OCI-LY3 (cell line): ENCODE results near the gene GPR39.

Experiments
- H2AFZ ChIP-seq: fragments of 200-600, 300-600 bp; shearing (Covaris generic); 2 replicates; pipeline ENCODE4 v1.6.0; 2014; ENCODE audit warnings: antibody characterized with exemption, low read depth, low read length
- H3K27ac ChIP-seq: fragments of 200-600, 300-600 bp; sonication (generic); 2 replicates; pipeline ENCODE4 v1.5.1; 2014; ENCODE audit warnings: mild to moderate bottlenecking, low read length, moderate library complexity, mixed read lengths
- H3K27me3 ChIP-seq: fragments of 200-600, 300-600 bp; sonication (generic); 2 replicates; pipeline ENCODE4 v1.6.1; 2014; ENCODE audit warnings: low read depth, low read length, mixed read lengths
- H3K36me3 ChIP-seq: fragments of 200-600, 300-600 bp; sonication (generic); replicated peaks from 2 replicates; pipeline ENCODE3; 2014; ENCODE audit warnings: low read depth, low read length, mixed read lengths
- H3K4me1 ChIP-seq: fragments of 300-600, 200-600 bp; sonication (generic); 2 replicates; pipeline ENCODE4 v1.6.1; 2014; ENCODE audit warnings: low read length, mixed read lengths
- H3K4me2 ChIP-seq: fragments of 200-600, 300-600 bp; sonication (generic); 2 replicates; pipeline ENCODE4 v1.6.1; 2014; ENCODE audit warnings: low read length, mixed read lengths
- H3K4me3 ChIP-seq: fragments of 300-600, 200-600 bp; sonication (generic); 2 replicates; pipeline ENCODE4 v1.5.1; 2014; ENCODE audit warnings: antibody characterized with exemption, mild to moderate bottlenecking, low read length, moderate library complexity
- H3K79me2 ChIP-seq: fragments of 300-600, 200-600 bp; shearing (Covaris generic); 2 replicates; pipeline ENCODE4 v1.6.1; 2014; ENCODE audit warnings: mild to moderate bottlenecking, low read length, mixed read lengths
- H3K9ac ChIP-seq: fragments of 300-600, 200-600 bp; shearing (Covaris generic); 2 replicates; pipeline ENCODE4 v1.6.0; 2014; ENCODE audit warnings: mild to moderate bottlenecking, low read length, moderate library complexity
- H3K9me3 ChIP-seq: fragments of 200-600, 300-600 bp; shearing (Covaris generic); 2 replicates; pipeline ENCODE4 v1.6.1; 2014; ENCODE audit warnings: low read length, mixed read lengths; ENCODE audit not compliant: insufficient read depth
- H4K20me1 ChIP-seq: fragments of 200-600, 300-600 bp; sonication (generic); 2 replicates; pipeline ENCODE4 v1.6.1; 2016; ENCODE audit warnings: low read length, mixed read lengths; ENCODE audit not compliant: insufficient read depth
- EZH2phosphoT487 ChIP-seq: fragments of 200-600 bp; shearing (Covaris generic); IDR thresholded peaks from 2 replicates; pipeline ENCODE4 v1.6.1; 2018; ENCODE audit warnings: antibody characterized with exemption, mixed run types, low read depth
- TF ChIP-seq, protein P1 (sequence below): fragments of 200-600, 300-600 bp; sonication (generic); IDR thresholded peaks from 2 replicates; pipeline ENCODE4 v1.5.1; 2014; ENCODE audit warnings: antibody characterized with exemption, low read length, low read depth

The GPR39 gene

DNA sequence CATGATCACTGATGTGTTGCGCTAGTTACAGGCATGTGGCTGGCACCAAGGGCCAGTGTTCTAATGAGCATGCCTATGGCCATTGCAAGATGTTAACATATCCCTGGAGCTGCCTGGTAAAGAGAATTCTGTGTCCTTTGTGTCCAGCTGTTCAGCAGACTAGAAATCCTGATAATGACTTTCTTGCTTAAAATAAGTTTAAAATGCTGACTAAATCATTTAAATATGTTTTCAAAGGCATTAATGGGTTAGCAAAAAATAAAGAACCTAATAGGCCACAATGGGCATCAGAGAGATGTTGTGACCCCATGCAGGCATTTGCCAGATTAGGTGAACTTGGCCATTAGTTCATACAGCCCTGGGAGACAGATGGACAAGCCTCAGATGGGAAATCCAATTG, 67.5 kb downstream of the GPR39 start:
- no peak overlapping the region for H3K9ac ChIP-seq
- no peaks in the 10 kb centered on the region for H3K9me3 ChIP-seq
- no peaks in the 10 kb centered on the region for H4K20me1 ChIP-seq
- no peak for TF ChIP-seq EZH2phosphoT487
- TF ChIP-seq, protein P1, sequence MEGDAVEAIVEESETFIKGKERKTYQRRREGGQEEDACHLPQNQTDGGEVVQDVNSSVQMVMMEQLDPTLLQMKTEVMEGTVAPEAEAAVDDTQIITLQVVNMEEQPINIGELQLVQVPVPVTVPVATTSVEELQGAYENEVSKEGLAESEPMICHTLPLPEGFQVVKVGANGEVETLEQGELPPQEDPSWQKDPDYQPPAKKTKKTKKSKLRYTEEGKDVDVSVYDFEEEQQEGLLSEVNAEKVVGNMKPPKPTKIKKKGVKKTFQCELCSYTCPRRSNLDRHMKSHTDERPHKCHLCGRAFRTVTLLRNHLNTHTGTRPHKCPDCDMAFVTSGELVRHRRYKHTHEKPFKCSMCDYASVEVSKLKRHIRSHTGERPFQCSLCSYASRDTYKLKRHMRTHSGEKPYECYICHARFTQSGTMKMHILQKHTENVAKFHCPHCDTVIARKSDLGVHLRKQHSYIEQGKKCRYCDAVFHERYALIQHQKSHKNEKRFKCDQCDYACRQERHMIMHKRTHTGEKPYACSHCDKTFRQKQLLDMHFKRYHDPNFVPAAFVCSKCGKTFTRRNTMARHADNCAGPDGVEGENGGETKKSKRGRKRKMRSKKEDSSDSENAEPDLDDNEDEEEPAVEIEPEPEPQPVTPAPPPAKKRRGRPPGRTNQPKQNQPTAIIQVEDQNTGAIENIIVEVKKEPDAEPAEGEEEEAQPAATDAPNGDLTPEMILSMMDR = no peak
- H3K27me3 ChIP-seq = no peaks in the 10 kb centered on the region
- H3K36me3 ChIP-seq = no peaks in the 10 kb centered on the region
- H3K27ac ChIP-seq = no peak overlapping the region
- no peaks in the 10 kb centered on the region for H3K79me2 ChIP-seq
- H2AFZ ChIP-seq = no peak overlapping the region
- H3K4me2 ChIP-seq = no peak overlapping the region
- no peak overlapping the region for H3K4me3 ChIP-seq
- no peaks in the 10 kb centered on the region for H3K4me1 ChIP-seq

DNA sequence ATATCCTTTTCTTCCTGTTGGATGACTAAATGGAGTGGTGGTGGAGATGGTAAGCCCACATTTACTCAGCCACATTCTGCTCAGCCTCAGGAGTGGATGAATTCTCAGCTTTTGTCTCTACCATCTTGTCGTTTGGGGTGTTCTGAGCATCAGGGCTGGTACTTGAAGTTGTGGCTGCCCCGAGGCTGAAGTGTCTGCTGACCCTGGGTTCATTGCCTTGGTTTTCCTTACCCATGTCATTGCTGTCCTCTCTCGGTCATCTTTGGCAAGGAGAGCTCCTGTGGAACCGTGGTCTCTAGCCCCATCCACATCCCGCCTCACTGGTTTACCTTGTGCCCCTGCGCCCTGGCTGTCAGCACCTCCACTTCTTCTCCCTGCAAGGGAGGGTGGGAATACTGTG, 71.9 kb downstream of the GPR39 start:
- Histone ChIP-seq H3K4me2 (no peak overlapping the region), H2AFZ (no peak overlapping the region), H3K36me3 (no peaks in the 10 kb centered on the region), H3K4me1 (no peaks in the 10 kb centered on the region), H3K9me3 (no peaks in the 10 kb centered on the region), H3K27me3 (no peaks in the 10 kb centered on the region), H3K79me2 (no peaks in the 10 kb centered on the region), H3K27ac (no peak overlapping the region), H4K20me1 (no peaks in the 10 kb centered on the region), H3K9ac (no peak overlapping the region), H3K4me3 (no peak overlapping the region)
- no peak for TF ChIP-seq EZH2phosphoT487
- TF ChIP-seq, protein P1 = no peak

DNA sequence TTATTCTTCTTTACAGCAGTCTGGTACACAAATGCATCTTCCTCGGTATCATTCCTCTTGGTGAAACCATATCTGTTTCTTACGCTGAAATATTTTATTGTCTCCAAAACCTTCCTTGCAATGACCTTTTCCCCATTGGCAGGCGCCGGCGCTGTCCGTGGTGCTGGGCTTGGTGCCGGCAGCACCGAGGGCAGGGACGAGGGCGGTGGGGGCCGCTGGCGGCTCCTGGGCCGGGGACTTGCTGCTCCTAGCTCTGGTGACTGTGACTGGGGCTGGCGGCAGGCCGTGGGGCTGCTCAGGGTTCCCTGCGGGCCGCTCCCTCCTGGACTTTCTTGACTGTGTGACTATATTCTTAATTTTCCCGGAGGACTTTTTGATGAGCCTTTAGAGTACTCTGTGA, 72.5 kb downstream of the GPR39 start:
- Histone ChIP-seq H3K9ac (no peak overlapping the region), H3K27ac (no peak overlapping the region), H3K4me1 (no peaks in the 10 kb centered on the region), H2AFZ (no peak overlapping the region), H3K36me3 (no peaks in the 10 kb centered on the region), H4K20me1 (no peaks in the 10 kb centered on the region), H3K4me3 (no peak overlapping the region), H3K4me2 (no peak overlapping the region), H3K9me3 (no peaks in the 10 kb centered on the region), H3K79me2 (no peaks in the 10 kb centered on the region), H3K27me3 (no peaks in the 10 kb centered on the region)
- no peak for TF ChIP-seq EZH2phosphoT487
- TF ChIP-seq, protein P1 = no peak

DNA sequence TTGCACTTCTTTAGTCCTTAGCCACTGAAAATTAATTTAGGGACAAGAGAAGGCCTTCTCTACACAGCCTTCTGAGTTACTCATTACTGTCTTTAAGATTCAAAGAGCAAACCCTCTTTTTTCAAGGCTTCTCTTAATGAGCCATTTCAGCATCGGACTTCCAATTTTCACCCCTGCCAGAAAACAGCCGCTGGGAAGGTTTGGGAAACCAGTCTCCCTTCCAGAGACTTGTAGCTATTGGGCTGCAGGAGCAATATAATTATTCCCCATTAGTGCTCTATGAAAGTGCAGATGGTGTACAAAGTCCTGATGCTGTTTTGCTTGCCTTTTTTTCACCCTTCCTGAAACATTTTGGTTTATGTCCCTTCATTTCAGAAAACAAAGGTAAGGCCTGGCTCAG, 79.3 kb downstream of the GPR39 start:
- no peak for TF ChIP-seq EZH2phosphoT487
- TF ChIP-seq, protein P1 = no peak
- Histone ChIP-seq H3K79me2 (no peaks in the 10 kb centered on the region), H3K9me3 (no peaks in the 10 kb centered on the region)

More for the DNA sequence above, 79.3 kb downstream of the GPR39 start:
- Histone ChIP-seq H3K4me2 (no peak overlapping the region), H3K4me1 (no peaks in the 10 kb centered on the region), H2AFZ (no peak overlapping the region), H3K36me3 (no peaks in the 10 kb centered on the region), H3K27me3 (no peaks in the 10 kb centered on the region), H3K27ac (no peak overlapping the region), H4K20me1 (no peaks in the 10 kb centered on the region), H3K4me3 (no peak overlapping the region), H3K9ac (no peak overlapping the region)
